Epithelial cell of proximal tubule (primary cell): ENCODE data around the gene IL1A. TPM values are rescaled to one million over a fixed set of nuclear protein-coding genes. Genes with fewer than 3 reads are reported as not detected.

Experiments used
- DNase-seq: peaks from one replicate; pipeline ENCODE4 v3.0.0-alpha.2; 2011; ENCODE audit warnings: low read depth
- H3K4me3 ChIP-seq: 2 replicates; pipeline ENCODE4 v1.5.1; 2011; ENCODE audit warnings: low read depth, mild to moderate bottlenecking, low read length
- CTCF ChIP-seq: conservative IDR thresholded peaks from 2 replicates; pipeline ENCODE4 v1.5.1; 2012; ENCODE audit warnings: low read depth, mild to moderate bottlenecking, low read length
- total RNA-seq: library from RNA; depleted of rRNA; stranded (reverse); fragments of >200 nt; gene quantifications from 2 replicates; pipeline ENCODE4 v1.2.3, GENCODE V29; 2015

Gene IL1A
- total RNA-seq, 1 donor from 2014 or later: 1.4 TPM

DNA sequence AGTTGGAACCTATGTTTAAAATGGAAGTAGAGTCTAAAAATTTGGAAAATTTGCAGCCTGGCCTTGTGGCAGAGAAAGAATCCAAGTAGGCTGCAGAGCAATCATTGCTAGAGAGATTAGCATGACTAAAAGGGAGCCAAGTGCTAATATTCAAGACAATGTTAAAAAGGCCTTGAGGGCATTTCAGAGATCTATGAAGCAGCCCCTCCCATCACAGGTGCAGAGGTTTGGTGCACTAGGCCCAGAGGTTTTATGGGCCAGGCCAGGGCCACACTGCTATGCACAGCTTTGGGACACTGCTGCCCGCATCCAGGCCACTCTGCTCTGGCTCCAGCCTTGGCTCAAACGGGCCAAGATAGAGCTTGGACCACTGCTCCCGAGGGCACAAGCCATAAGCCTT lies 6.7 kb upstream of the IL1A start:
- TF ChIP-seq CTCF: no peak

GRCh38 chr2:112790305-112790704 lies 6.0 kb upstream of the IL1A start:
- TF ChIP-seq CTCF: no peak
- no peak overlapping the region for H3K4me3 ChIP-seq
- no peak for DNase-seq

More for the DNA sequence above, 6.7 kb upstream of the IL1A start:
- no peak for DNase-seq
- H3K4me3 ChIP-seq: no peak overlapping the region

GRCh38 chr2:112789186-112789585 lies 4.9 kb upstream of the IL1A start:
- TF ChIP-seq CTCF: no peak
- no peak overlapping the region for H3K4me3 ChIP-seq
- DNase-seq: no peak

DNA sequence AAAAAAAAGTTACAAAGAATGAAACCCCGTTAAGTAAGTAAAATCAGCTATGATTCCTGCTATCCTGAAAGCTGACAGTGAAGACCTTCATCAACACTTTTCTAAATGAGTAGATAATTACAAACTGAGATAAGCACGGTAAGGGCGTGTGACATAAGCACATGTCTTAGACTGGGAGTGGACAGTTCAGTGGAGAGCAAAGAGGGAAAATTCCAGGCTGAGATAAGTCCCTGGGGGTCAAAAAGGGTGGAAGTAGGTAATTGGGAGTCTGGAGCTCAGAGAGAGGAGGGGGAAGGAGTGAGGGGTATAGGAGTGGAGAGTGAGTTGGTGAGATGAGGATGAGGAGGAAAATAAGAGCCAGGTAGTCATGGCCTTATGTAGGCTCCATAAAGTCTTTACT lies 4.4 kb upstream of the IL1A start:
- no peak for DNase-seq
- H3K4me3 ChIP-seq: no peak overlapping the region
- TF ChIP-seq CTCF: no peak

DNA sequence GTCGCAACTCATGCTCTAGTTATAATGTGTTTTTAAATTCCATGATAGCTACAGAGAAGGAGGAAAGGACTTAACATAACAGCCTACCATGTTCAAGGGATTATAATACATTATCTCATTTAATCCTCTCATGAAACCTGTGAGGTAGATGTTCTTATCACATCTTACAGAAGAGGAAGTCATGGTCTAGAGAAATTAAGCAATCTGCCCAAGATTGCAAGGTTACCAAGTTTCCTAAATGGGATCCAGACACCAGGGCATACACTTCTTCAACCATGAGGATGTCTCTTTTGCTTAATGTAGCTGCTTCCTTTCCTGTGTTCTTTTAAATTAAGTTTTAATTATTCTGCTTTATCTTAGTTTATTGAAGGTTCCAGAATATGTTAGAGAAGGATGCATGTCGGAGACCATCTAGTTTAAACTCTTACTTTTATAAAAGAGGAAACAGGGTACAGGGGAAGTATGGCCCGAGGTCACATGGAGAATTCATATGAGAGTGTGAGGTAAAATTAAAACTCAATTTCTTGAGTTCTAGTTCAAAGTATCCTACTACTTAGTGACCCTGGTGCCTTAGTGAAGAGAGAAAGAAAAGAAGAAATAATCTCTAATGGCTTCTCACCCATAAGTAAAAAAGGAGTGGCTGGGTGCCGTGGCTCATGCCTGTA lies 3.6 kb upstream of the IL1A start:
- no peak overlapping the region for H3K4me3 ChIP-seq
- DNase-seq: no peak
- no peak for TF ChIP-seq CTCF

DNA sequence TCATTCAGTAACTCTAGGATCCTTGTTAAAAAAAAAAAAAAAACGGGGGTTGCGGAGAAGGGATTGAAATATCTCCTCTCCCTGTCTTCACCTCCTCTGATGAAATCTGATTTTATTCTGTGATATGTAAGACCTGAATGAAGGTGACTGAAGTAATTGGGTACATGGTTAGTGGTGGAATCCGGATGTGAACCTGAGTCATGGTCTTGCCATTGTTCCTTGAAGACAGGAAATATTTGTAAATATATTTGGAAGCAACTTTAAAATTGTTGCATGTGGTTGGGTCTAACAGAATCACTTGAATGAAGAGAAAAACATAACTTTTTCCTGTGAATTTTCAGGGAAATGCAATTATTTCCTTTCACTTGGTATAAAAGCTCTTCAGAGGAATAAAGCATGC lies 3.0 kb upstream of the IL1A start:
- TF ChIP-seq CTCF: no peak
- H3K4me3 ChIP-seq: no peak overlapping the region
- DNase-seq: no peak

DNA sequence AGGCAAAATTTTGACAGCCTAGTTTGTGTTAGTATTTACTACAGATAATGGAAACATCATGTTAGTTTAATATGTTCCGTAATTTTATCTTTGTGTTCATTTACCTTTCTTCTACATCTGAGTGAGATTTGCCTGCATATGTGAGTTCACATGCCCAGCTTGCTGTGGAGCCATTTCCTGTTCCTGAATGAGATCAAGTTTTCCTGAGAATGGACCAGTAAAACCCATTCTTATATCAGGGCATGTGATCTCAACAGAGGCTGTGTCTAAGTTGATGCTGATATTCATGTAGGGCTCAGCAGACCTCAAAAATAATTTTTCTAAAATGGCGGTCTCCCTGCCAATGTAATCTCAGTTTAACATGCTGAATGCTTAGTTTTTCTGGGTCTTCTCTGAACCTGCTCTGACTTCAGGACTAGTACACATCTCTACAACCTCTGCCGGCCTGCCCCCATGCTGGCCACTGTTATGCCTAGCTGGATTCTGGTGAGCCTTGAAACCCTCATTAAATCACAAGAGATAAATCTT lies 1.0 kb downstream of the IL1A start:
- no peak for DNase-seq
- H3K4me3 ChIP-seq: no peak overlapping the region
- TF ChIP-seq CTCF: no peak
